ENCODE results near the gene RNF208. TPM values are rescaled to one million over a fixed set of nuclear protein-coding genes. Genes with fewer than 3 reads are reported as not detected.

Gene RNF208
- total and polyA plus RNA-seq, 10 of the 15 experiments (the other 5 are each of a cell fraction or from before 2014, with no cell fraction given): 0.06 to 10.7 (median 0.77) TPM

DNA sequence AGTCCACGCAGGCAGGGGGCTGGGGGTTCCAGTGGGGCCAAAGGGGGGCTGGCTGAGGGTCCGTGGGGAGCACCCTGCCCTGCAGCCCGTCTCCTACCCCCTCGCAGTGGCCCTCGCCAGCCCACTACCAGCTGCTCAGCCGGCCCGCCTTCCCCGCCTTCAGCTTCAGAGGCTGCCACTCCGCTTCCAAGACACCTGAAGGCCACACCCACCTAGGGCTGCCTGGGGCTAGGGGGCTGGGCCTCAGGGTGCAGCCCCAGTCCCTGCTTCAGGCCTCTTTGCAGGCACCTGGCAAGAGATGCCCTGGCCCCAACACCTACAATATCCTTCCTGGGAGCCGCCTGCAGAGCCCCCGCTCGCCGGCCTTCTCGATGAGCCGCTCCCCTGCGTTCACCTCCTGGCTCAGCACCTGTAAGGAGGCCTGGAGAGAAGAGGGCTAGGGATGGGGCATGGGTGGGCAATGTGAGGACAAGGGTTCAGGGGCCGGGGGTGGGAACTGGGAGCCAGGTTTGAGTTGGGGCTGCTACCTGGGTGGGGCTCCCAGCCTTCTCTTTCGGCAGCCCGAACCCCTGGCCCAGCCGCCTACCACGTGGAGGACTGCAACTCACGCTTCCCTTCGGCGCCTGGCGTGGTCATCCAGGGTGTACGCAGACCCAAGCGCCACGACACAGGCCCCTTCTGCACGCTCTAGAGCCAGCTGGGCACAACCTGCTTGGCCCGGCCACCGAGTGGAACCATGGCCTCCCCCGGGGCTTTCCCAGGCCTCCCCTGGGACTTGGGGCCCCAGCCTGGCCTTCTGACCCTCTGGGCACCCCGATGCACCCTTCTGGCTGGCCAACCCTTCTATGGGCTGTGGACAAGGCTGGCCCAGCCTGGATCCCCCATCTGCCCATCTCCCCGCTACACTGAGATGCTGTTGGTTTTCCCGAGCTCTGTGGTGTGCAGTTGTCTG is 30.8 kb upstream of the RNF208 start:
- intact Hi-C loops (cut with micrococcal nuclease; ENCODE audit: unreplicated experiment): no loop called here
- Histone ChIP-seq H3K4me1 (ENCODE audit: control insufficient read depth, insufficient read depth, low read length) (peaks cover 14% of the 10 kb centered on the region), H3K36me3 (ENCODE audit: control insufficient read depth in 2 of 2, insufficient read depth in 2 of 2, low read length in 1 of 2) (peaks cover 0 to 2% of the 10 kb centered on the region in 2 experiments; a peak in 1 of 4 replicates), H3K4me2 (ENCODE audit: control insufficient read depth, insufficient read depth) (no peak overlapping the region), H3K4me3 (no peak overlapping the region), H3K79me2 (ENCODE audit: control insufficient read depth, insufficient read depth, low read length) (peaks cover 18% of the 10 kb centered on the region), H4K20me1 (ENCODE audit: control insufficient read depth, insufficient read depth) (no peaks in the 10 kb centered on the region), H3K27ac (ENCODE audit: control insufficient read depth, insufficient read depth) (no peak overlapping the region), H3K9ac (ENCODE audit: control insufficient read depth, insufficient read depth, low read length) (no peak overlapping the region), H3K27me3 (replicated peaks in 1 of 2; ENCODE audit: control insufficient read depth in 2 of 2, insufficient read depth in 2 of 2, low read length in 1 of 2) (no peaks in the 10 kb centered on the region), H3K9me3 (replicated peaks; ENCODE audit: control insufficient read depth, insufficient read depth, low read length) (no peaks in the 10 kb centered on the region), H2AFZ (ENCODE audit: control insufficient read depth, low read depth, low read length) (no peak overlapping the region)
- in situ Hi-C loops (cut with MboI): no loop called here
- BruUV-seq (replicated peaks): no TSS peak
- DNase-seq (ENCODE audit: low read depth, low spot score) (no peak), ATAC-seq (peak; percentile 38), FAIRE-seq (no peak)
- SMC1A ChIA-PET (ENCODE audit: uncharacterized antibody, unreplicated experiment): interaction anchor here (0.9 kb wide), 1 partner anchor 12 kb away, joined by 4 read pairs; the partner anchor contains the start of gene TUBB4B
- RAD21 ChIA-PET (ENCODE audit: unreplicated experiment): interaction anchor here (1.8 kb wide), 1 partner anchor 25 kb away, joined by 6 read pairs; the partner anchor contains the start of gene TOR4A
- 55% methylated on average over 30 of the region's 35 CpGs for WGBS (ENCODE audit: insufficient coverage, insufficient replicate concordance, low lambda C conversion rate, missing lambda C conversion rate)
- POLR2A ChIA-PET: interaction anchor here (0.5 to 6.2 kb wide), 2 partner anchors 12 to 157 kb away, joined by 4 to 112 read pairs; partner anchors contain the start of gene TUBB4B
- CTCF ChIA-PET: interaction anchor here (1.1 to 1.7 kb wide), 4 partner anchors 11 to 25 kb away, joined by 3 to 6 read pairs (median 3); partner anchors contain the start of gene TOR4A
- peak; percentile 35 for TF ChIP-seq RELA (IDR thresholded peaks at IDR 0.05; ENCODE audit: borderline replicate concordance, partially characterized antibody)
- no peak for TF ChIP-seq NBN (IDR thresholded peaks at IDR 0.05)
- no peak for TF ChIP-seq BHLHE40 (IDR thresholded peaks at IDR 0.05; ENCODE audit: borderline replicate concordance in 1 of 2, low read depth in 2 of 2, low read length in 1 of 2)
- no peak for TF ChIP-seq JUNB (IDR thresholded peaks at IDR 0.05)
- peak; percentile 88 for TF ChIP-seq MEF2B (IDR thresholded peaks at IDR 0.05; ENCODE audit: partially characterized antibody, poor library complexity, severe bottlenecking)
- TF ChIP-seq, protein P1, sequence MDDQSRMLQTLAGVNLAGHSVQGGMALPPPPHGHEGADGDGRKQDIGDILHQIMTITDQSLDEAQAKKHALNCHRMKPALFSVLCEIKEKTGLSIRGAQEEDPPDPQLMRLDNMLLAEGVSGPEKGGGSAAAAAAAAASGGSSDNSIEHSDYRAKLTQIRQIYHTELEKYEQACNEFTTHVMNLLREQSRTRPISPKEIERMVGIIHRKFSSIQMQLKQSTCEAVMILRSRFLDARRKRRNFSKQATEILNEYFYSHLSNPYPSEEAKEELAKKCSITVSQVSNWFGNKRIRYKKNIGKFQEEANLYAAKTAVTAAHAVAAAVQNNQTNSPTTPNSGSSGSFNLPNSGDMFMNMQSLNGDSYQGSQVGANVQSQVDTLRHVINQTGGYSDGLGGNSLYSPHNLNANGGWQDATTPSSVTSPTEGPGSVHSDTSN (IDR thresholded peaks at IDR 0.05; ENCODE audit: insufficient replicate concordance, low read depth, low read length): peak; percentile 51
- TF ChIP-seq, protein P2, sequence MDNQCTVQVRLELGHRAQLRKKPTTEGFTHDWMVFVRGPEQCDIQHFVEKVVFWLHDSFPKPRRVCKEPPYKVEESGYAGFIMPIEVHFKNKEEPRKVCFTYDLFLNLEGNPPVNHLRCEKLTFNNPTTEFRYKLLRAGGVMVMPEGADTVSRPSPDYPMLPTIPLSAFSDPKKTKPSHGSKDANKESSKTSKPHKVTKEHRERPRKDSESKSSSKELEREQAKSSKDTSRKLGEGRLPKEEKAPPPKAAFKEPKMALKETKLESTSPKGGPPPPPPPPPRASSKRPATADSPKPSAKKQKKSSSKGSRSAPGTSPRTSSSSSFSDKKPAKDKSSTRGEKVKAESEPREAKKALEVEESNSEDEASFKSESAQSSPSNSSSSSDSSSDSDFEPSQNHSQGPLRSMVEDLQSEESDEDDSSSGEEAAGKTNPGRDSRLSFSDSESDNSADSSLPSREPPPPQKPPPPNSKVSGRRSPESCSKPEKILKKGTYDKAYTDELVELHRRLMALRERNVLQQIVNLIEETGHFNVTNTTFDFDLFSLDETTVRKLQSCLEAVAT (IDR thresholded peaks at IDR 0.05): 0 out of 2 replicates have a peak, but pooled peaks have one; percentile 19
- TF ChIP-seq, protein P3, sequence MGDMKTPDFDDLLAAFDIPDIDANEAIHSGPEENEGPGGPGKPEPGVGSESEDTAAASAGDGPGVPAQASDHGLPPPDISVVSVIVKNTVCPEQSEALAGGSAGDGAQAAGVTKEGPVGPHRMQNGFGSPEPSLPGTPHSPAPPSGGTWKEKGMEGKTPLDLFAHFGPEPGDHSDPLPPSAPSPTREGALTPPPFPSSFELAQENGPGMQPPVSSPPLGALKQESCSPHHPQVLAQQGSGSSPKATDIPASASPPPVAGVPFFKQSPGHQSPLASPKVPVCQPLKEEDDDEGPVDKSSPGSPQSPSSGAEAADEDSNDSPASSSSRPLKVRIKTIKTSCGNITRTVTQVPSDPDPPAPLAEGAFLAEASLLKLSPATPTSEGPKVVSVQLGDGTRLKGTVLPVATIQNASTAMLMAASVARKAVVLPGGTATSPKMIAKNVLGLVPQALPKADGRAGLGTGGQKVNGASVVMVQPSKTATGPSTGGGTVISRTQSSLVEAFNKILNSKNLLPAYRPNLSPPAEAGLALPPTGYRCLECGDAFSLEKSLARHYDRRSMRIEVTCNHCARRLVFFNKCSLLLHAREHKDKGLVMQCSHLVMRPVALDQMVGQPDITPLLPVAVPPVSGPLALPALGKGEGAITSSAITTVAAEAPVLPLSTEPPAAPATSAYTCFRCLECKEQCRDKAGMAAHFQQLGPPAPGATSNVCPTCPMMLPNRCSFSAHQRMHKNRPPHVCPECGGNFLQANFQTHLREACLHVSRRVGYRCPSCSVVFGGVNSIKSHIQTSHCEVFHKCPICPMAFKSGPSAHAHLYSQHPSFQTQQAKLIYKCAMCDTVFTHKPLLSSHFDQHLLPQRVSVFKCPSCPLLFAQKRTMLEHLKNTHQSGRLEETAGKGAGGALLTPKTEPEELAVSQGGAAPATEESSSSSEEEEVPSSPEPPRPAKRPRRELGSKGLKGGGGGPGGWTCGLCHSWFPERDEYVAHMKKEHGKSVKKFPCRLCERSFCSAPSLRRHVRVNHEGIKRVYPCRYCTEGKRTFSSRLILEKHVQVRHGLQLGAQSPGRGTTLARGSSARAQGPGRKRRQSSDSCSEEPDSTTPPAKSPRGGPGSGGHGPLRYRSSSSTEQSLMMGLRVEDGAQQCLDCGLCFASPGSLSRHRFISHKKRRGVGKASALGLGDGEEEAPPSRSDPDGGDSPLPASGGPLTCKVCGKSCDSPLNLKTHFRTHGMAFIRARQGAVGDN (IDR thresholded peaks at IDR 0.05): no peak
- TF ChIP-seq ZNF217 (IDR thresholded peaks at IDR 0.05): no peak
- TF ChIP-seq, protein P4, sequence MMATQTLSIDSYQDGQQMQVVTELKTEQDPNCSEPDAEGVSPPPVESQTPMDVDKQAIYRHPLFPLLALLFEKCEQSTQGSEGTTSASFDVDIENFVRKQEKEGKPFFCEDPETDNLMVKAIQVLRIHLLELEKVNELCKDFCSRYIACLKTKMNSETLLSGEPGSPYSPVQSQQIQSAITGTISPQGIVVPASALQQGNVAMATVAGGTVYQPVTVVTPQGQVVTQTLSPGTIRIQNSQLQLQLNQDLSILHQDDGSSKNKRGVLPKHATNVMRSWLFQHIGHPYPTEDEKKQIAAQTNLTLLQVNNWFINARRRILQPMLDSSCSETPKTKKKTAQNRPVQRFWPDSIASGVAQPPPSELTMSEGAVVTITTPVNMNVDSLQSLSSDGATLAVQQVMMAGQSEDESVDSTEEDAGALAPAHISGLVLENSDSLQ (IDR thresholded peaks at IDR 0.05): peak; percentile 73
- peak; percentile 87 for TF ChIP-seq NR2F1 (conservative IDR thresholded peaks at IDR 0.05)
